Heart left ventricle (tissue), 16 donors: ENCODE data around the gene DKK3. TPM values are rescaled to one million over a fixed set of nuclear protein-coding genes. Genes with fewer than 3 reads are reported as not detected.

Source experiments
- ATAC-seq, 4 donors: fragments of 200-7000 bp; cut with Tn5 transposase; one replicate each; pipeline ENCODE4 v1.9.1; 2020 to 2022; ENCODE audit warnings: moderate library complexity in 4 of 4, mild to moderate bottlenecking in 3 of 4, moderate number of reproducible peaks in 1 of 4
- DNase-seq, 5 donors: peaks; one replicate each; pipeline ENCODE4 v3.0.0-alpha.2; 2020
- H3K27ac ChIP-seq, 12 donors: fragments of 200-600 bp; sonication (generic) in 4 of 12; one replicate each; pipeline versions ENCODE4 v1.5.0 to v1.8.0; 2016 to 2022; ENCODE audit warnings: mild to moderate bottlenecking in 2 of 12
- H3K27me3 ChIP-seq, 9 donors: fragments of 200-600 bp; sonication (generic) in 2 of 9; one replicate each; pipeline versions ENCODE4 v1.5.1 to v1.8.0; 2016 to 2022; ENCODE audit warnings: mild to moderate bottlenecking in 3 of 9
- H3K36me3 ChIP-seq, 9 donors: fragments of 200-600 bp; sonication (generic) in 2 of 9; one replicate each; pipeline versions ENCODE4 v1.5.0 to v1.8.0; 2018 to 2022; ENCODE audit warnings: mild to moderate bottlenecking in 2 of 9
- H3K4me1 ChIP-seq, 12 donors: fragments of 200-600 bp; sonication (generic) in 4 of 12; one replicate each; pipeline versions ENCODE4 v1.5.0 to v1.8.0; 2016 to 2022; ENCODE audit warnings: mild to moderate bottlenecking in 3 of 12
- H3K4me3 ChIP-seq, 12 donors: fragments of 200-600 bp; sonication (generic) in 4 of 12; one replicate each; pipeline versions ENCODE4 v1.5.0 to v1.8.0; 2017 to 2022; ENCODE audit warnings: mild to moderate bottlenecking in 9 of 12, moderate library complexity in 4 of 12
- H3K9me3 ChIP-seq, 12 donors: fragments of 200-600 bp; sonication (generic) in 4 of 12; one replicate each; pipeline versions ENCODE4 v1.5.0 to v1.8.0; 2016 to 2022; ENCODE audit warnings: mild to moderate bottlenecking in 1 of 12
- POLR2A ChIP-seq, 2 donors: fragments of 450-650 bp; IDR thresholded peaks; one replicate each; pipeline ENCODE4 v1.6.1; 2017; ENCODE audit warnings: antibody characterized with exemption in 2 of 2, mild to moderate bottlenecking in 2 of 2, moderate library complexity in 2 of 2
- WGBS, 4 donors: extraction: QIAGEN DNeasy Blood & Tissue Kit in 2 of 4; methylation state at CpG; one replicate each; pipeline versions ENCODE4 v1.1.5 to v1.1.7; 2013 to 2018; 5-methylcytosine and 5-hydroxymethylcytosine counted together
- intact Hi-C, 10 donors: fragments of 100-400 bp; cut with DNase I; formaldehyde crosslinking; loops; one replicate each; pipeline versions ENCODE4 v1.11.1 to v1.14.2; 2022
- long read RNA-seq, 3 donors: library from polyadenylated mRNA; unstranded; transcript quantifications; one replicate each; pipeline ENCODE4 v2.0.0, GENCODE V29; 2020 to 2021
- polyA plus RNA-seq, 2 donors: library from polyadenylated mRNA; stranded (reverse); fragments of 200-250 nt; gene quantifications; one replicate each; pipeline ENCODE4 v1.2.3, GENCODE V29; 2013
- total RNA-seq, 9 donors: library from RNA; depleted of rRNA in 2 of 9; stranded (reverse); fragments of >200 nt in 2 of 9; fragmentation: NEBNext Ultra II Directional in 3 of 9; extraction: Animal tissue kit (Norgen Biotek cat#: 25700) in 3 of 9; gene quantifications; one replicate each; pipeline versions ENCODE4 v1.1.0 to v1.2.4, GENCODE V29; 2016 to 2023
- TF ChIP-seq, protein P1 (sequence below), 12 donors: fragments of 200-600 bp; sonication (generic) in 4 of 12; IDR thresholded peaks; one replicate each; pipeline versions ENCODE4 v1.5.0 to v1.8.0; 2018 to 2022; ENCODE audit warnings: antibody characterized with exemption in 12 of 12, mild to moderate bottlenecking in 5 of 12
- donor health status: ischemic (EF 13 %, LVEDD 7.1; RV severe dilation, severe dysfunction).
- donor health status: healthy with polysubstance abuse.
- donor health status: DM: no; HTN: yes; CAD: no.
- donor health status: DM: no; HTN: no; CAD: no.
- donor health status: ischemic (EF 25% LVEDD 6.9; RV normal size, moderate dysfunction).
- donor health status: ischemic (EF 25% LVEDD 5.7; RV mildly dilated, moderate dysfunction).
- donor health status: healthy.
- donor health status: DM: yes; HTN: yes; CAD: no.
- donor health status: ischemic (EF 35%, LVEDD 5.7; RV mildly dilated, moderate dysfunction).
- donor health status: nonischemic (EF 11% LVEDD 7.7; RV severe dilation, severe dysfunction).
- donor health status: DM: yes; HTN: yes; CAD: no.
- donor health status: PGD.
- donor health status: ischemic (EF 29% LVEDD 5.4; RV normal size, mild dysfunction).
- donor health status: nonischemic (EF 23%, LVEDD 6.1; RV moderate dilation, normal function).

Gene DKK3
- total RNA-seq: 100 to 1,000 TPM; 405 to 851 (median 724) TPM
- polyA plus RNA-seq: 100 to 1,000 TPM; 117 to 396 TPM
- long read RNA-seq, donor 1, transcript DKK3-201 (8 exons, 2,636 nt): major isoform, 1,236 of 2,817 reads
- long read RNA-seq, donor 1, transcript DKK3-202 (8 exons, 2,650 nt): minor isoform, 102 of 2,817 reads
- long read RNA-seq, donor 1, partial matches to known transcripts: 1,098 of 2,817 reads
- long read RNA-seq, donor 1, other reads (novel, unspliced or antisense): 381 of 2,817 reads
- long read RNA-seq, donor 2, transcript DKK3-201 (8 exons, 2,636 nt): major isoform, 154 of 2,620 reads
- long read RNA-seq, donor 2, transcript DKK3-202 (8 exons, 2,650 nt): minor isoform, 146 of 2,620 reads
- long read RNA-seq, donor 2, partial matches to known transcripts: 1,938 of 2,620 reads
- long read RNA-seq, donor 2, other reads (novel, unspliced or antisense): 379 of 2,620 reads
- long read RNA-seq, donor 3, transcript DKK3-202 (8 exons, 2,650 nt): minor isoform, 28 of 1,279 reads
- long read RNA-seq, donor 3, transcript DKK3-201 (8 exons, 2,636 nt): major isoform, 641 of 1,279 reads
- long read RNA-seq, donor 3, partial matches to known transcripts: 419 of 1,279 reads
- long read RNA-seq, donor 3, other reads (novel, unspliced or antisense): 191 of 1,279 reads

DNA sequence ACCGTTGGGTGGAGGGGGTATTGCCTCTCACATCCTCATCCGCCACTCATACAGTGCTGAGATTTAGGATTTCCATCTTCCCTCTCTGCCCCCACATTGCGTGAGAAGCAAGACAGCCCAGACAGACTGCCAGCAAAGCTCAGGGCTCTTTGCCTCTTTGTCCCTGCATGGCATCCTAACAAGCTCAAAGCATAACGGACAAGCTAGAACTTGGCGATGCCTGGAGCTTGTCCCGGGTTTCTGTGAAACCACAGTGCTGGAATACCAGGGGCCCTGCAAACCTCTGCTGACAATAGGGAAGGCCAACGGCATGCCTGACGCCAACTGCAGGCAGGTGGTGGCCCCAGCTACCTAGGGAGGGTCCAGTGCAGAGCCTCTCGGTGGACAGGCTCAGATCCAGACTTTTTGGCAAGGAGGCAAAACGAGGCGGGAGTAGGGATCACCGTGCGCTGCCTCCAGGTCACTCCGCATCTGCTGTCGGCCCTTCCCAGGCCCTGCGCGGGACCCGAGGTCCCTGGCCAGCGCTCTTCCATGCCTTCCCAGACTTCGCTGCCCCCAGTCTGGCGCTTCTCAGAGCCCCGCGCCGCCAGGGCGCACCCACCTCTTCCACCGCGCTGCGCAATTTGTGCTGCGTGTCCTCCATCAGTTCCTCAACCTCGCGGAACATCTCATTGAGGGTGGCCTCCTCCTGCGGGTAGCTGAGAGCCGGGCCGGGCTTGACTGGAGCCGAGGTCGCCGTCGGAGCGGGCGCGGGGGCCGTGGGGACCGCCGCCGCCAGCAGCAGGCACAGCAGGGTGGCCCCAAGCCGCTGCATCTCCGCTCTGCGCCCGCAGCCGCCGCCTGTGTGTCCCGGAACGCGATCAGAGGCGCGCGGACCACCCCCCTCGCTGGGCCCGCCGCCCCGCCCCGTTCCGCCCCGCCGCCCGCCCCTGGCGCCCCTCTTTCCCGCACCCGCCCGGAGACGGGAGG lies at the start of gene DKK3:
Gene DKK3 (minus strand): TSS at position 858 of the 969 bp plus-strand sequence. CDS start 44 bp downstream, at position 814.
- H3K27ac ChIP-seq: peak within 1 kb of the TSS; percentile 12 to 89 (median 82)
- H3K4me1 ChIP-seq: peaks cover 0 to 56% (median 29%) of the 10 kb centered on the region in 12 donors
- peaks cover 0 to 2% (median 0%) of the 10 kb centered on the region in 9 donors for H3K36me3 ChIP-seq
- DNase-seq: peak in 4 of 5 donors; percentile 30 to 61 (median 50)
- ATAC-seq: peak; percentile 32 to 72 (median 48)
- no peaks in the 10 kb centered on the region for H3K9me3 ChIP-seq
- peak within 1 kb of the TSS; percentile 54 to 89 (median 72) for H3K4me3 ChIP-seq
- intact Hi-C loops: loop anchor here in 2 of 10 donors (5.0 kb wide), 1 partner anchor 36 kb away; no protein-coding TSS in a partner anchor
- 6 to 15% (median 9%) methylated on average over 31 to 71 of the region's 71 CpGs for WGBS, 4 donors
- TF ChIP-seq POLR2A (IDR thresholded peaks at IDR 0.05): no peak
- TF ChIP-seq, protein P1, sequence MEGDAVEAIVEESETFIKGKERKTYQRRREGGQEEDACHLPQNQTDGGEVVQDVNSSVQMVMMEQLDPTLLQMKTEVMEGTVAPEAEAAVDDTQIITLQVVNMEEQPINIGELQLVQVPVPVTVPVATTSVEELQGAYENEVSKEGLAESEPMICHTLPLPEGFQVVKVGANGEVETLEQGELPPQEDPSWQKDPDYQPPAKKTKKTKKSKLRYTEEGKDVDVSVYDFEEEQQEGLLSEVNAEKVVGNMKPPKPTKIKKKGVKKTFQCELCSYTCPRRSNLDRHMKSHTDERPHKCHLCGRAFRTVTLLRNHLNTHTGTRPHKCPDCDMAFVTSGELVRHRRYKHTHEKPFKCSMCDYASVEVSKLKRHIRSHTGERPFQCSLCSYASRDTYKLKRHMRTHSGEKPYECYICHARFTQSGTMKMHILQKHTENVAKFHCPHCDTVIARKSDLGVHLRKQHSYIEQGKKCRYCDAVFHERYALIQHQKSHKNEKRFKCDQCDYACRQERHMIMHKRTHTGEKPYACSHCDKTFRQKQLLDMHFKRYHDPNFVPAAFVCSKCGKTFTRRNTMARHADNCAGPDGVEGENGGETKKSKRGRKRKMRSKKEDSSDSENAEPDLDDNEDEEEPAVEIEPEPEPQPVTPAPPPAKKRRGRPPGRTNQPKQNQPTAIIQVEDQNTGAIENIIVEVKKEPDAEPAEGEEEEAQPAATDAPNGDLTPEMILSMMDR (IDR thresholded peaks at IDR 0.05): no peak
- H3K27me3 ChIP-seq: peaks cover 0 to 51% (median 0%) of the 10 kb centered on the region in 9 donors

DNA sequence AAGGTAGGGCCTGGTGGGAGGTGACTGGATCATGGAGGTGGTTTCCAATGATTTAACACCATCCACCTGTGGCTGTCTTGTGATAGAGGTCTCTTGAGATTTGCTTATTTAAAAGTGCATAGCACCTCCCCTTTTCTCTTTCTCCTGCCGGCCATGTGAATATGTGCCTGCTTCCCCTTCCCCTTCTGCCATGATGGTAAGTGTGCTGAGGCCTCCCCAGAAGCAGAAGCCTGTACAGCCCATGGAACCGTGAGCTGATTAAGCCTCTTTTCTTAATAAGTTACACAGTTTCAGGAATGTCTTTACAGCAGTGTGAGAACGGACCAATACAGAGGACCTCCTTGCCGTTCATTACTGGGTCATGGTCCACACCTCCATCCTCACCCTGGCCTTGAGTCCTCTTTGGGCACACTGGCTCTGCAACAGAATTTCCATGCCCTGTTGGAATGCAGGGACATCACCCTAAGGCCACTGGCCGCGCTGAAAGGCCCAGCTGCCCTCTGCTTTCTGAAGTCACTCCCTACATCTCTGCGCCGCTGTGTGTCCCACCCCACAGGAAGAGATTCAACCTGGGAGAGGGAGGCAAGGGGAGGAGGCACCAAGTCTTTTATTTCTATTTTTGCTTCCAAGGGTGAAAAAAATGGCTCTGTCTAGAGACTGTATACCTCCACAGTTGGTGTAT lies 49.0 kb upstream of the DKK3 start:
- no peak overlapping the region for H3K4me3 ChIP-seq
- H3K27ac ChIP-seq: no peak overlapping the region
- WGBS, 4 donors: 97 to 99% (median 98%) methylated on average over 8 of the region's 8 CpGs
- TF ChIP-seq, protein P1 (IDR thresholded peaks at IDR 0.05): no peak
- TF ChIP-seq POLR2A (IDR thresholded peaks at IDR 0.05): no peak
- peaks cover 0 to 14% (median 5%) of the 10 kb centered on the region in 12 donors for H3K4me1 ChIP-seq
- no peaks in the 10 kb centered on the region for H3K36me3 ChIP-seq
- DNase-seq (no peak), ATAC-seq (no peak)
- no peaks in the 10 kb centered on the region for H3K27me3 ChIP-seq
- intact Hi-C loops: no loop called here
- H3K9me3 ChIP-seq: peaks cover 0 to 6% (median 0%) of the 10 kb centered on the region in 12 donors

DNA sequence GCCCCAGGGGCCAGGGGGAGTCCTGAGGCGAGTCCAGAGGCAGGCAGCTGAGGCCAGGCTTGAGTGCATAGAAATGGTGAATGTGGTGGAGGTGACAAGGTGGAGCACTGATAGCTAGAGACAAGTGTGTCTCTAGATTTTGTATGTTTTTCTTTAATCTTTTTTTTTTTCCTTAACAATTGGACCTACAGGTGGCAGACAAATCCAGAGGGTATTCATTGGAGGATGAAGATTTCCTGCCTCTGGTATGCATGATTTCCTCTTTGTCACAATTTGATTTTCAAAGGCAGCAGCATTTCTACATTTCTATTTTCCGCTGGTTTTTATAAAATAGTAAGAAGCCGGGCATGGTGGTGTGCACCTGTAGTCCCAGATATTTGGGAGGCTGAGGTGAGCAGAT lies 47.7 kb upstream of the DKK3 start:
- H3K4me3 ChIP-seq: no peak overlapping the region
- ATAC-seq (no peak), DNase-seq (no peak)
- TF ChIP-seq POLR2A (IDR thresholded peaks at IDR 0.05): no peak
- TF ChIP-seq, protein P1 (IDR thresholded peaks at IDR 0.05): no peak
- H3K36me3 ChIP-seq: no peaks in the 10 kb centered on the region
- H3K4me1 ChIP-seq: peaks cover 0 to 14% (median 6%) of the 10 kb centered on the region in 12 donors
- 59 to 96% (median 79%) methylated on average over 3 of the region's 3 CpGs for WGBS, 4 donors
- intact Hi-C loops: no loop called here
- no peaks in the 10 kb centered on the region for H3K27me3 ChIP-seq
- H3K27ac ChIP-seq: no peak overlapping the region
- peaks cover 0 to 6% (median 0%) of the 10 kb centered on the region in 12 donors for H3K9me3 ChIP-seq
